Measurements from ENCODE around the gene FAM163B.

FAM163B gene

GRCh38 chr9:133536536-133536935 lies 72.7 kb downstream of the FAM163B start:
- Histone ChIP-seq H3K36me3 (ENCODE audit: insufficient read depth, low read length) (no peaks in the 10 kb centered on the region), H3K27me3 (ENCODE audit: insufficient read depth, low read length) (peaks cover 27% of the 10 kb centered on the region), H3K4me1 (ENCODE audit: insufficient read depth, low read length) (peaks cover 13% of the 10 kb centered on the region; the same call in 1 of the 2 replicates), H3K9ac (ENCODE audit: low read depth, low read length) (no peak overlapping the region), H3K4me3 (ENCODE audit: low read length) (no peak overlapping the region), H3K9me3 (ENCODE audit: insufficient read depth, low read depth, low read length) (no peaks in the 10 kb centered on the region), H3K27ac (ENCODE audit: low read depth, low read length) (no peak overlapping the region)
- WGBS = 97% methylated on average over 9 of the region's 9 CpGs

- H3K27me3 ChIP-seq (ENCODE audit: insufficient read depth, low read length) = peaks cover 27% of the 10 kb centered on the region
- H3K4me3 ChIP-seq (ENCODE audit: low read length) = no peak overlapping the region
- peaks cover 13% of the 10 kb centered on the region; the same call in 1 of the 2 replicates for H3K4me1 ChIP-seq (ENCODE audit: insufficient read depth, low read length)
Measured at GRCh38 chr9:133536080-133536479, 73.1 kb downstream of the FAM163B start.

GRCh38 chr9:133535306-133535877 lies 73.8 kb downstream of the FAM163B start:
- no peaks in the 10 kb centered on the region for H3K36me3 ChIP-seq (ENCODE audit: insufficient read depth, low read length)
- WGBS = 73% methylated on average over 13 of the region's 13 CpGs
- peaks cover 27% of the 10 kb centered on the region for H3K27me3 ChIP-seq (ENCODE audit: insufficient read depth, low read length)
- no peaks in the 10 kb centered on the region for H3K9me3 ChIP-seq (ENCODE audit: insufficient read depth, low read depth, low read length)
- no peak overlapping the region for H3K4me3 ChIP-seq (ENCODE audit: low read length)
- no peak overlapping the region for H3K9ac ChIP-seq (ENCODE audit: low read depth, low read length)
- H3K27ac ChIP-seq (ENCODE audit: low read depth, low read length) = no peak overlapping the region
- H3K4me1 ChIP-seq (ENCODE audit: insufficient read depth, low read length) = peaks cover 13% of the 10 kb centered on the region; the same call in 1 of the 2 replicates

More at GRCh38 chr9:133536080-133536479, 73.1 kb downstream of the FAM163B start:
- 88% methylated on average over 11 of the region's 11 CpGs for WGBS
- Histone ChIP-seq H3K9me3 (ENCODE audit: insufficient read depth, low read depth, low read length) (no peaks in the 10 kb centered on the region), H3K36me3 (ENCODE audit: insufficient read depth, low read length) (no peaks in the 10 kb centered on the region), H3K27ac (ENCODE audit: low read depth, low read length) (no peak overlapping the region), H3K9ac (ENCODE audit: low read depth, low read length) (no peak overlapping the region)

GRCh38 chr9:133534346-133535291 lies 74.6 kb downstream of the FAM163B start, which contains the start of gene ADAMTSL2:
ADAMTSL2 (plus strand) TSS chr9:133534704; CDS start chr9:133536713, 2,009 bp downstream.
- Histone ChIP-seq H3K27ac (ENCODE audit: low read depth, low read length) (no peak within 1 kb of the TSS), H3K9me3 (ENCODE audit: insufficient read depth, low read depth, low read length) (no peaks in the 10 kb centered on the region), H3K27me3 (ENCODE audit: insufficient read depth, low read length) (peaks cover 27% of the 10 kb centered on the region), H3K4me3 (ENCODE audit: low read length) (peak within 1 kb of the TSS; percentile 42), H3K4me1 (ENCODE audit: insufficient read depth, low read length) (0 out of 2 replicates have a peak, but pooled peaks cover 7% of the 10 kb centered on the region), H3K9ac (ENCODE audit: low read depth, low read length) (no peak within 1 kb of the TSS), H3K36me3 (ENCODE audit: insufficient read depth, low read length) (no peaks in the 10 kb centered on the region)
- 9% methylated on average over 66 of the region's 70 CpGs for WGBS

- Histone ChIP-seq H3K36me3 (ENCODE audit: insufficient read depth, low read length) (no peaks in the 10 kb centered on the region), H3K27me3 (ENCODE audit: insufficient read depth, low read length) (peaks cover 27% of the 10 kb centered on the region), H3K9ac (ENCODE audit: low read depth, low read length) (no peak overlapping the region), H3K27ac (ENCODE audit: low read depth, low read length) (no peak overlapping the region), H3K4me1 (ENCODE audit: insufficient read depth, low read length) (peaks cover 2% of the 10 kb centered on the region; the same call in 1 of the 2 replicates), H3K9me3 (ENCODE audit: insufficient read depth, low read depth, low read length) (no peaks in the 10 kb centered on the region), H3K4me3 (ENCODE audit: low read length) (peak overlapping the region; percentile 42)
- WGBS = 60% methylated on average over 8 of the region's 9 CpGs
Measured at GRCh38 chr9:133533857-133534256, 75.3 kb downstream of the FAM163B start.

GRCh38 chr9:133532937-133533668 lies 76.1 kb downstream of the FAM163B start:
- peaks cover 27% of the 10 kb centered on the region for H3K27me3 ChIP-seq (ENCODE audit: insufficient read depth, low read length)

GRCh38 chr9:133531293-133531692 lies 77.9 kb downstream of the FAM163B start:
- Histone ChIP-seq H3K4me3 (ENCODE audit: low read length) (no peak overlapping the region), H3K36me3 (ENCODE audit: insufficient read depth, low read length) (no peaks in the 10 kb centered on the region), H3K27me3 (ENCODE audit: insufficient read depth, low read length) (peaks cover 30% of the 10 kb centered on the region), H3K9ac (ENCODE audit: low read depth, low read length) (no peak overlapping the region), H3K27ac (ENCODE audit: low read depth, low read length) (no peak overlapping the region), H3K9me3 (ENCODE audit: insufficient read depth, low read depth, low read length) (no peaks in the 10 kb centered on the region), H3K4me1 (ENCODE audit: insufficient read depth, low read length) (peaks cover 15% of the 10 kb centered on the region)
- 92% methylated on average over 9 of the region's 9 CpGs for WGBS

More at GRCh38 chr9:133532937-133533668, 76.1 kb downstream of the FAM163B start:
- no peaks in the 10 kb centered on the region for H3K36me3 ChIP-seq (ENCODE audit: insufficient read depth, low read length)
- WGBS = 69% methylated on average over 20 of the region's 20 CpGs
- no peaks in the 10 kb centered on the region for H3K9me3 ChIP-seq (ENCODE audit: insufficient read depth, low read depth, low read length)
- H3K9ac ChIP-seq (ENCODE audit: low read depth, low read length) = no peak overlapping the region
- H3K4me1 ChIP-seq (ENCODE audit: insufficient read depth, low read length) = no peaks in the 10 kb centered on the region; the same call in 1 of the 2 replicates
- H3K27ac ChIP-seq (ENCODE audit: low read depth, low read length) = no peak overlapping the region
- H3K4me3 ChIP-seq (ENCODE audit: low read length) = no peak overlapping the region

- Histone ChIP-seq H3K36me3 (ENCODE audit: insufficient read depth, low read length) (no peaks in the 10 kb centered on the region), H3K4me3 (ENCODE audit: low read length) (no peak overlapping the region), H3K9me3 (ENCODE audit: insufficient read depth, low read depth, low read length) (no peaks in the 10 kb centered on the region), H3K4me1 (ENCODE audit: insufficient read depth, low read length) (peaks cover 25% of the 10 kb centered on the region), H3K27ac (ENCODE audit: low read depth, low read length) (no peak overlapping the region), H3K27me3 (ENCODE audit: insufficient read depth, low read length) (peaks cover 19% of the 10 kb centered on the region), H3K9ac (ENCODE audit: low read depth, low read length) (no peak overlapping the region)
- WGBS = 94% methylated on average over 7 of the region's 7 CpGs
Measured at GRCh38 chr9:133529874-133530273, 79.3 kb downstream of the FAM163B start.

- Histone ChIP-seq H3K9me3 (ENCODE audit: insufficient read depth, low read depth, low read length) (no peaks in the 10 kb centered on the region), H3K4me1 (ENCODE audit: insufficient read depth, low read length) (peaks cover 25% of the 10 kb centered on the region), H3K4me3 (ENCODE audit: low read length) (no peak overlapping the region), H3K36me3 (ENCODE audit: insufficient read depth, low read length) (no peaks in the 10 kb centered on the region), H3K9ac (ENCODE audit: low read depth, low read length) (no peak overlapping the region), H3K27me3 (ENCODE audit: insufficient read depth, low read length) (peaks cover 16% of the 10 kb centered on the region), H3K27ac (ENCODE audit: low read depth, low read length) (no peak overlapping the region)
- WGBS = 88% methylated on average over 7 of the region's 7 CpGs
Measured at GRCh38 chr9:133529457-133529856, 79.7 kb downstream of the FAM163B start.

- Histone ChIP-seq H3K36me3 (ENCODE audit: insufficient read depth, low read length) (no peaks in the 10 kb centered on the region), H3K9me3 (ENCODE audit: insufficient read depth, low read depth, low read length) (no peaks in the 10 kb centered on the region), H3K27ac (ENCODE audit: low read depth, low read length) (no peak overlapping the region), H3K4me3 (ENCODE audit: low read length) (no peak overlapping the region), H3K27me3 (ENCODE audit: insufficient read depth, low read length) (peaks cover 10% of the 10 kb centered on the region), H3K9ac (ENCODE audit: low read depth, low read length) (no peak overlapping the region), H3K4me1 (ENCODE audit: insufficient read depth, low read length) (peaks cover 25% of the 10 kb centered on the region)
- WGBS = 79% methylated on average over 11 of the region's 11 CpGs
Measured at GRCh38 chr9:133528876-133529241, 80.3 kb downstream of the FAM163B start.
